Epithelial cell of proximal tubule (primary cell): ENCODE measurements around the gene MRPL10. TPM values are rescaled to one million over a fixed set of nuclear protein-coding genes. Genes with fewer than 3 reads are reported as not detected.
A peak's percentile ranks its signal among the peaks of the same experiment; 100 is the strongest.

Experiments used
- DNase-seq: peaks from one replicate; pipeline ENCODE4 v3.0.0-alpha.2; 2011; ENCODE audit warnings: low read depth
- H3K4me3 ChIP-seq: 2 replicates; pipeline ENCODE4 v1.5.1; 2011; ENCODE audit warnings: low read depth, mild to moderate bottlenecking, low read length
- total RNA-seq: library from RNA; depleted of rRNA; stranded (reverse); fragments of >200 nt; gene quantifications from 2 replicates; pipeline ENCODE4 v1.2.3, GENCODE V29; 2015
- TF ChIP-seq, protein P1 (sequence below): conservative IDR thresholded peaks from 2 replicates; pipeline ENCODE4 v1.5.1; 2012; ENCODE audit warnings: low read depth, mild to moderate bottlenecking, low read length

Gene MRPL10
- total RNA-seq, 1 donor from 2014 or later = 40.6 TPM

DNA sequence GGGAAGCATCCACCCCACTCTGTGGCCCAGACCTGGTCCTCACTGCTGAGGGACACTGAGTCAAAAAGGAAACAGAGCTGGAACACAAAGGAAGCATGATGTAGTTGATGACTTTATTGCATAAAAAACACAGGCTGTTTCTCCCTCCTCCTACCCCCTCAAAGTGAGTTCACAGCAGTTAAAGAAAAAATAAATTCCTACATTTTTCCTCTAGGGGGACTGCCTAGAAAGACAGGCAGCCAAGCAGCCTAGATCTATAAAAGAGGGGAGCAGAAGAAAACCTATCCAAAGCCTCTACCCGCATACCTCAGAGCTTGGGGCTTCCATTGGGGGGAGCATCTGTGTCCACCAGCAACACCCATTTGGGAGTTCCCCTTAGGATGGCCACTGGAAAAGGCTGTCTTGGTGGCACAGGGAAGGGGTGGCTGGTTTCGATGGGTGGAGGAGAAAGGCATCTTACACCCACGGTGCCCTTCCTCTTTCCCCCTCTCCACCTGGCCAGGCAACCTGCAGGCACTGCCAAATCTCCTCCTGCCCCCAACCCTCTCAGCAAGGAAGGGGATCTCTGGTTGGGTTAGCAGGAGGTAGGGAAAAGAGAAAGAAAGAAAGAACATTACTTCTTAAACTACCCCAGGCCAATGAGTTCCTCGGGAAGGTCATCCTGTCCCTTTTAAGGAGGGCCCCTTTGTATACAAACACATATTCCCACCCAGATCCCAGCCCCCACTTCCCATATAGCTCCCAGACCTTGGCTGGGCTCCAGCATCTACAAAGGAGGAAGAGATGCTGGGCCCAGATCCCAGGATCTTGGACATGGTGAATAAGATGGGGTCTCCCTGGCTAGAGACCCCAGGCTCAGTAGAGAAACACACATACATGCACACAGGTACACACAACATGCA, 13.7 kb upstream of the MRPL10 start:
- TF ChIP-seq, protein P1, sequence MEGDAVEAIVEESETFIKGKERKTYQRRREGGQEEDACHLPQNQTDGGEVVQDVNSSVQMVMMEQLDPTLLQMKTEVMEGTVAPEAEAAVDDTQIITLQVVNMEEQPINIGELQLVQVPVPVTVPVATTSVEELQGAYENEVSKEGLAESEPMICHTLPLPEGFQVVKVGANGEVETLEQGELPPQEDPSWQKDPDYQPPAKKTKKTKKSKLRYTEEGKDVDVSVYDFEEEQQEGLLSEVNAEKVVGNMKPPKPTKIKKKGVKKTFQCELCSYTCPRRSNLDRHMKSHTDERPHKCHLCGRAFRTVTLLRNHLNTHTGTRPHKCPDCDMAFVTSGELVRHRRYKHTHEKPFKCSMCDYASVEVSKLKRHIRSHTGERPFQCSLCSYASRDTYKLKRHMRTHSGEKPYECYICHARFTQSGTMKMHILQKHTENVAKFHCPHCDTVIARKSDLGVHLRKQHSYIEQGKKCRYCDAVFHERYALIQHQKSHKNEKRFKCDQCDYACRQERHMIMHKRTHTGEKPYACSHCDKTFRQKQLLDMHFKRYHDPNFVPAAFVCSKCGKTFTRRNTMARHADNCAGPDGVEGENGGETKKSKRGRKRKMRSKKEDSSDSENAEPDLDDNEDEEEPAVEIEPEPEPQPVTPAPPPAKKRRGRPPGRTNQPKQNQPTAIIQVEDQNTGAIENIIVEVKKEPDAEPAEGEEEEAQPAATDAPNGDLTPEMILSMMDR = peak; percentile 29

DNA sequence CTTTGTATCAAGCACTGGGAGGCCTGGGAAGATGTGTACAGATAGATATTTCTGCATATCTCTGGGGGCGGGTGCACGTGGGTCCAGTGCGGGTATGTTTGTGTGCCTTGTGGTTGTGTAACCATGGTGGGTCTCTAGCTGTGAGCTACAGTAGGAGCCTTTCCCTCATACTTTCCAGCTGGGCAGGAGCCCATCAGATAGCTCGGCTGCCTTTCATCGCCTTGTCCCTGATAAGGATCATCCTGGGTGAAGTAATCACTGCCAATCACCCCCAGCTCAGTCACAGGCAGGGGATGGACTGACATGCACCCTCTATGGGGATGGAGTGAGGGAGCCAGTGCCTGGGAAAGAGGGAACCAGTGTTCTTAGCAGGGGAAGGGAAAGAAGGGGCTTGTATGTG, 12.9 kb upstream of the MRPL10 start:
- TF ChIP-seq, protein P1 = no peak
- DNase-seq = no peak
- no peak overlapping the region for H3K4me3 ChIP-seq

More for the DNA sequence above, 13.7 kb upstream of the MRPL10 start:
- DNase-seq = no peak
- H3K4me3 ChIP-seq = no peak overlapping the region

DNA sequence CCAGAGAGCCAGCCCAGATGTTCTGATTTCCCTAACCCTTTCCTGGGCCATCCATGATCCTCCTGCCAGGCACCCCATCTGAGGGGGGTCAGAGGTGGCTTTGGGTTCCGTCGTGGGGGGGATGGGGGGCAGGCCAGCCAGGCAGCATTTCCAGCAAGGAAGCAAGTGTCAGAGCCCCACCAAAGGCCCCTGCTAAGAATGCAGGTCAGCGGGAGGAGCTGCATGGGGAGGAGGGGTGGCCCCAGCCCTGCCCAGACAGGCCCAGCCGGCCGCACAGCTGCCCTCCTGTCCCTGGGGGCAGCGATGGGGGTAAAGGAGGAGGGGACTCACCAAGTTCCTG, 12.0 kb upstream of the MRPL10 start:
- TF ChIP-seq, protein P1 = no peak
- no peak overlapping the region for H3K4me3 ChIP-seq
- DNase-seq = no peak

DNA sequence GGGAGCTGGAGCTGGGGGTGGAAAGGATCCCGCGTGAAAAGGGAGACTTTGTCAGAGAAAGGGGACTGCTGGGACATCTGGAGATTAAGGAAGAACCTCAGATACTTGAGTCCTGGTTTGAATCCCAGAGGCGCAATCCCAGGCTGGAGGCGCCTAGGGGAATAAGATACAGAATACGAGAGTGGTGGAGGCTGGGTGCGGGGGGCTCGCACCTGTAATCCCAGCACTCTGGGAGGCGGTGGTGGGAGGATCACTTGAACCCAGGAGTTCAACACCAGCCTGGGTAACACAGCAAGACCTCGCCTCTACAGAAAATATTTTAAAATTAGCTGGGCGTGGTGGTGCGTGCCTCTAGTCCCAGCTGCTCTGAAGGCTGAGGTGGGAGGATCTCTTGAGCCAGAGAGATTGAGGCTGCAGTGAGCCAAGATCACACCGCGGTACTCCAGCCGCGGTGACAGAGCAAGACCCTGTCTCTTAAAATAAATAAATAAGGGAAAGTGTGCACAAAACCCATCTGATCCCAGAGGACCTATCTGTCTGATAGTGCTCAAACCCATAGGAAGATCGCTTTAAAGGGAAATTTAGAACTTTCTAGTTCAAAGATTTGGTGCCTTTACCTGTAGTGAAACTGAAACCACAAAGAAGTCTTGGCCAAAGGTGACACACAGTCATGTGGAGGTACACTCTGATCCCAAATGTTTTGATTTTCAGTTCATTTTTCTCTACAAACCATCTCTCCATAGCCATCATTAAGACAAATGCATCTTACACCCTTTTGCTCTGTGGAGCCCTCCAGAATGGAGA, 10.3 kb upstream of the MRPL10 start:
- TF ChIP-seq, protein P1 = no peak
- DNase-seq = no peak
- peak overlapping the region; percentile 84 for H3K4me3 ChIP-seq

DNA sequence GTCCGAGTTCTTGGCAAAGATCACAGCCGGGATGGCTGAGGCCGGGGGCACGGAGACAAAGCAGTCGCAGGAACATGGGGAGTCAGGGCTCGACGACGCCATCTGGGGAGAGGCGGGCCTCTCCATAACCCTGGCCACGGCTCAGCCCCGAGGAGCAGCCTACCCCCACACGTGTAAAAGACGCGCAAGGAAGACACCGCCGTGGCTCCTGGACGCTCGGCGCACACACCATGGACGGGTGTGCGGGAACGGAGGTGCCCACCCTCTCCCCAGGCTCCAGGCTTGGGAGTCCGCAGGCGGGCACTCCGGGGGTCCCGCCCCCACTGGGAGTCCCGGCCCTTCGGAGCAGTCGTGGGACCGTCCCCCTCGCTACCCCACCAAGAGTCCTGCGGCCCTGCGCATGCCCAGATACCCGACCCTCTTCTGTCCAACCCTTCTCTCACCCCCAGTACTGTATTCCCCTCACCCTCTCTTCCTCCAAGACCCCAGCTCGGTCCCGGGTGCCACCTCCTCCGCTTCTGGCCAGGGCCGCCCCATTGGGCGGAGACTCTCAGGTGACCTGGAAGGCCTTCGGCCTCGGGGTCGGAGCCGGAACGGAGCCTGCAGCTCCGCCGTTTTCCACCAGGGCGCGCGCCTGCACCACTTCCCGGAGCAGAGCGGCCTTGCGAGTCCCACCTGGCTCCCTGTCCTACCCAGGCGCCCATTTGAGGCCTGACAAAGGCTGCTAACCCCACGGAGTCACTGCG, 9.6 kb upstream of the MRPL10 start, which contains the start of gene SCRN2:
TSS of gene SCRN2 (minus strand) at position 532 of the 746 bp plus-strand sequence. CDS start at position 102, 430 bp downstream.
- H3K4me3 ChIP-seq = peak within 1 kb of the TSS; percentile 84
- TF ChIP-seq, protein P1 = peak; percentile 88
- DNase-seq = no peak

DNA sequence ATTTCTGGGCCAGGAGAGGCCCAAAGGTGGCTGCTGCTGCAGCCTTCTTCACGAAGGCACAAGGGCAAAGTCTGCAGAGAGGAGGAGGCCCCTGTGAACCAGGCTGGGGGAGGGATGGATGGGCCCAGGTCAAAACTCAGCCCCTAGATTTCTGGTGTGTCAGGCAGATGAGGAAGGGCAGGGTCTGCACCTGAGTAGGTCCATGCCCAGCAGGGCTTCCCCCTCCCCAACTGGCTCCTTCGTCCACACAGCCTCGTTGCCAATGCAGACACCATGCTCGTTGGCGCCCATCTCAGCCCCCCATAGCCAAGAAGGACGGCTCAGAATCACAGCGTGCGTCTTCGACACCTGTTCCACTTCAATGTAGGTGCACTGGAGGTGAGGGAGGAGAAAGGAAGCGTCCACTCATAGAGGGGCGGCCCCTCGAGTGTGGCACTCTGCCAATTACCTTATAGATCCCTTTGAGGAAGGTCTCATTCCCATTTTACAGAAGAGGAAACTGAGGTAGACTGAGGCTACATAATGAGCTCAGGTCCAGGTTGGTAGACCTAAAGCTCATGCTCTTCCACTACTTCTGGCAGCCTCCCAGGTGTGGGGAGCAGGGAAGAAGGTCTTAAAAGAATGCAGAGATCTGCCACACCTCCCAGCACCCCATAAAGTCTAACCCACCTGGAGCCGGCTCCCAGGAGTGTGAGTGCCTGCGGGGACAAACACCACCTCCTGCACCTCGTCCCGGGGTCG, 8.8 kb upstream of the MRPL10 start:
- no peak for DNase-seq
- peak overlapping the region; percentile 84 for H3K4me3 ChIP-seq
- TF ChIP-seq, protein P1 = no peak
